AG04449 (cell line): Measurements from ENCODE around the gene AQP7.
"Not testable (repeated sequence)": the region's sequence is repeated elsewhere in the genome, so short reads cannot be mapped to it uniquely, and the experiment has no call there.

ENCODE experiments used
- CTCF ChIA-PET: fragments of 350-600 bp; formaldehyde crosslinking; extraction: SDS; loops from one replicate; lab custom pipeline; 2021; ENCODE audit warnings: antibody characterized with exemption; lab: Yijun Ruan, JAX
- POLR2A ChIA-PET: fragments of 400-600, 350-600 bp; formaldehyde crosslinking; extraction: SDS; loops from one replicate; lab custom pipeline; 2020; ENCODE audit warnings: antibody characterized with exemption, inconsistent platforms; lab: Yijun Ruan, JAX
- DNase-seq: peaks from one replicate; pipeline ENCODE4 v3.0.0-alpha.2; 2010; ENCODE audit warnings: low read depth, low spot score
- H3K4me3 ChIP-seq: 2 replicates; pipeline ENCODE4 v1.5.1; 2011; ENCODE audit warnings: low read depth, mild to moderate bottlenecking, control low read depth, low read length
- TF ChIP-seq, protein P1 (sequence below): IDR thresholded peaks from one replicate; pipeline ENCODE4 v1.5.1; 2011; ENCODE audit warnings: mild to moderate bottlenecking, moderate library complexity, low read length, control low read depth, inconsistent platforms; ENCODE audit not compliant: insufficient read depth; ENCODE audit errors: missing control alignments

The AQP7 gene

DNA sequence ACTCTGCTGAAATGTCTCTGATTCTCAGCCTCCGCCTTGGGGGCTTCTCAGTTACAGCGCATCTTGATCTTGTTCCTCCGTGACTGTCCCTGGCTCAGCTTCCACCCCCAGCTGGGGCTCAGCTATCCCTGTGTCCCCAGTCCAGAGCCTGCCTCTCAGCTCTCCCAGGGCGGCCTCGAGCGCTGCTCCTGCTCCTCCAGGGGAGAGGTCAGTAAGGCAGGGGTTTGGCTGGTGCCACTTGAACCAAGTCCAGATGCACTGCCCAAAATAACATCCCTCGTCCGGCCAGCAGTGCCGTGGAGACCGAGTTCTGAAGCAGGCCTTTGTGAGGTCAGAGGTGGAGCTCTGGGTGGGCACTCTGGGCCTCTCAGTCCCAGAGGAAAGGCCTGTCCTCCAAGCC, at the start of gene AQP7:
Gene AQP7, minus strand, starts transcription at position 198 of the 400 bp plus-strand sequence. CDS start 1,306 bp downstream, outside the sequence.
- POLR2A ChIA-PET, DNase-seq, H3K4me3 ChIP-seq: not testable (repeated sequence)
- CTCF ChIA-PET = interaction anchor here (0.6 to 4.5 kb wide), 6 partner anchors 9 to 275 kb away, joined by 3 to 46 read pairs (median 4); no protein-coding TSS in a partner anchor

DNA sequence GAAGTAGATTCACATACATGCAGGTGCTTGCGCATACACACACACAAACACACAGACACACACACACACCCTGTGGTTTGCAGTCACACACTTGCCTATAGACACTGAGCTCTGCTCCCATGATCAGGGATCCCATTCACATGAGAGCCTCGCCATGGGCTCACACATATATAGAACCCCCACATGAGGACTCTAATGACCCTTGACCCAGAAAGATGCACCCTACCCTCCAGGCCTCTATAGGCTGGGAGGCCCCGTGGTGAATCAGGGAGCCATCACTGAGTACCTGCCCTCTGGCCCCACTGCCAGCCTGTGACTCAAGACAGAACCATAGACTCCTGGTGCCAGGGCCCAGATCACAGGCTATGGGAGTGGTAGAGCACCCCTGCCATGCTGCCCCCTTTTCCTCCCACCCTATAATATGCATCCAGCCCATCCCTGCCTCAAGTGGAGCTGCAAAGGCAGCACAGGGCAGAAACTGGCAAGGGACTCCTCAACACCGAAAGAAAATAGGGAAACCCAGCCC, 48.3 kb upstream of the AQP7 start:
- POLR2A ChIA-PET = no interaction called here
- H3K4me3 ChIP-seq = no peak overlapping the region
- CTCF ChIA-PET = interaction anchor here (1.2 to 10.4 kb wide), 10 partner anchors 11 to 173 kb away, joined by 3 to 284 read pairs (median 20); partner anchors contain the start of gene NOL6
- TF ChIP-seq, protein P1, sequence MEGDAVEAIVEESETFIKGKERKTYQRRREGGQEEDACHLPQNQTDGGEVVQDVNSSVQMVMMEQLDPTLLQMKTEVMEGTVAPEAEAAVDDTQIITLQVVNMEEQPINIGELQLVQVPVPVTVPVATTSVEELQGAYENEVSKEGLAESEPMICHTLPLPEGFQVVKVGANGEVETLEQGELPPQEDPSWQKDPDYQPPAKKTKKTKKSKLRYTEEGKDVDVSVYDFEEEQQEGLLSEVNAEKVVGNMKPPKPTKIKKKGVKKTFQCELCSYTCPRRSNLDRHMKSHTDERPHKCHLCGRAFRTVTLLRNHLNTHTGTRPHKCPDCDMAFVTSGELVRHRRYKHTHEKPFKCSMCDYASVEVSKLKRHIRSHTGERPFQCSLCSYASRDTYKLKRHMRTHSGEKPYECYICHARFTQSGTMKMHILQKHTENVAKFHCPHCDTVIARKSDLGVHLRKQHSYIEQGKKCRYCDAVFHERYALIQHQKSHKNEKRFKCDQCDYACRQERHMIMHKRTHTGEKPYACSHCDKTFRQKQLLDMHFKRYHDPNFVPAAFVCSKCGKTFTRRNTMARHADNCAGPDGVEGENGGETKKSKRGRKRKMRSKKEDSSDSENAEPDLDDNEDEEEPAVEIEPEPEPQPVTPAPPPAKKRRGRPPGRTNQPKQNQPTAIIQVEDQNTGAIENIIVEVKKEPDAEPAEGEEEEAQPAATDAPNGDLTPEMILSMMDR = no peak
- DNase-seq = no peak

DNA sequence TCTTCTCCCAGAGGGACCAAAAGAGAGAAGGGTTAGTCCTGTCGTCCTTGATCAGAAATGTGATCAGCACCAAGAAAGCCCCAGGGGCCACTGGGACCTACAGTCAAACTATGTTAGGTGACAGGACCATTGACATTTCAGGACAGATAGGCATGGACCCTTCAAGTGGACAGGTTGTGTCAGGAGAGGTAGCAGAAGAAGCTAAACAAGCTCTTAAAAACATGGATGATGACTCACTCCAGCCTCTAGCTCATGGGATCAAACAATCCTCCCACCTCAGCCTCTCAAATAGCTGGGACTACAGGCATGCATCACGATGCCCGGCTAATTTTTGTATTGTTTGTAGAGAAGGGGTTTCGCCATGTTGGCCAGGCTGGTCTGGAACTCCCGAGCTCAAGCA, 47.3 kb upstream of the AQP7 start:
- no peak for DNase-seq
- POLR2A ChIA-PET = interaction anchor here (0.7 kb wide), 1 partner anchor 425 kb away, joined by 3 read pairs; the partner anchor contains the start of gene DNAJA1
- CTCF ChIA-PET = interaction anchor here (0.9 to 10.4 kb wide), 7 partner anchors 10 to 165 kb away, joined by 4 to 284 read pairs (median 30); partner anchors contain the start of gene NOL6
- H3K4me3 ChIP-seq = no peak overlapping the region
- TF ChIP-seq, protein P1 = no peak

DNA sequence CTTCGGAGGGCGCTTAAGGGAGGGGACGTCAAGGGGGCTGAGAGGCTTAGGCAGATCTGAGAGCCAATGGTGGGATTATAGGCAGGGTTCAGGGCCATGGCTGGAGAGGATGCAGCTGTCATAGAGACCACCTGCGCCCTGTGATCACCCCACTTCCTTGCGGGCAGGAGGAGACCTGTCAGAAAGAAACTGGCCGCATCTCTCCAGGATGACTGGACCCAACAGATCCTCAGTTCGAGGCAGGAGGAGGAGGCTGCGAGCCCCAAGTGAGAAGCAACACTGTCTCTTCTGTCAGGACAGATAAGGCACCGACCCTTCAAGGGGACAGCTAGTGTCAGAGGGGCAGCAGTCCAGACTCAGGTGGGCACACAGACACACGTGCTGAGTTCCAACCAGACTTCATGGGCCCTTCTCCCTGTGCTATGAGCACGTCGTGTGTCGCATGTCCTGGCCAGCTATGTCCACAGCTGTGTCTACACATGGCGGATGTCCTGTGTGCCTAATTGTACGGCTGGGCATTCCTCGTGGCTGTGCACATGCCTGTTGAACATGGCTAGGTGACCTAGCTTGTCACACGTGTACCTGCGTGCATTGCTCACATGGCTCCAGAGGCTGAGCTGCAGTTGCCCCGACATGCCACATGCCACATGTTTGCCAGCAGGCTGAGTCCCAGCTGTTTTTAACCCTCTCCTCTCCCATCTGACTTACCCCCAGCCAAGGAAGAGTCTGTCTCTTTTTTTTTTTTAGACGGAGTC, 45.6 kb upstream of the AQP7 start:
- TF ChIP-seq, protein P1 = no peak
- DNase-seq = no peak
- ChIA-PET CTCF (interaction anchor here (1.0 to 10.4 kb wide), 10 partner anchors 8 to 161 kb away, joined by 5 to 284 read pairs (median 8); partner anchors contain the start of gene NOL6), POLR2A (no interaction called here)
- peak overlapping the region; percentile 52 for H3K4me3 ChIP-seq

DNA sequence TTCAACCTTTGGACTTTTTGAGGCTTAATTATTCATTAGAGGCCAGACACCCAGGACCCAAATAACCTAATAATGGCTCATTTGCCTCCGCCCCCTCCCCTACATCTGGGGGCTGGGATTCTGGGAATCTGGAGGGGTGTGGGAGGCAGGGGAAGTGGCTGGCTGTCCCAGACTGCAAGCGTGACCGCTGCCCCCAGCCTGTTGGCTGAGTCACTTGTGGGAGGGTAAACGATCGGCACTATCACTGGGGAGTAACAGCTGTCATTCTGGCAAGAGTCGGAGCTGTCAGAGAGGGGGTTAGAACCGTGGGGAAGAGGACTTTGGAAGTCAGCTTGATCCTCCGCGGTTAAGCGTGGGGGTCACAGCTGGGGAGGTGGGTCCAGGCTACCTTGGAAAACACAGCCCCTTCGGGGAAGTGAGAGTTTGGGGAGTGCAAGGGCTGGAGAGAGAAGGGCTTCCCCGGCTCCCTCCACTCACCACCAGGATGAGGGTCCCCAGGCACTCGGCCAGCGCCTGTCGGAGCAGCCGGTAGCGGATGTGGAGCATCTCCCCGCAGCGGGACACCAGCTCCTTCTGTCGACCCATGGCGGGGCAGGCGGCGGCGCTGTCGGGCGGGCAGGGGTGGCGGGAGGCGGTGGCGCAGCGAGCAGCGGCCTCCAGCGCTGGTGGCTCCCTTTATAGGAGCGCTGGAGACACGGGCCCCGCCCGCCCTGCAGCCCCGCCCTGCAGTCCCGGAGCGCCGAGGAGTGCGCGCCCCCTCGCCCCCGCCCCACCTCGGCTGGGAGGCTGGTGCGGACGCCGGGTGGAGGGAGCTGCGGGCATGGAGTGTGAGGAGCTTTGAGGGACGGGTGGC, 44.8 kb upstream of the AQP7 start, which contains the start of gene AQP3:
Gene AQP3, minus strand, starts transcription at position 648 of the 853 bp plus-strand sequence. Its CDS starts 63 bp downstream, at position 585.
- ChIA-PET POLR2A (interaction anchor here (0.6 to 0.8 kb wide), 2 partner anchors 27 to 86 kb away, joined by 3 read pairs; partner anchors contain the start of gene NOL6), CTCF (interaction anchor here (0.8 to 10.4 kb wide), 10 partner anchors 9 to 160 kb away, joined by 3 to 284 read pairs (median 8); partner anchors contain the start of gene NOL6)
- TF ChIP-seq, protein P1 = peak; percentile 45
- peak within 1 kb of the TSS; percentile 52 for H3K4me3 ChIP-seq
- no peak for DNase-seq
